K562 (cell line): ENCODE data around the gene SPPL2C. TPM values are rescaled to one million over a fixed set of nuclear protein-coding genes. Genes with fewer than 3 reads are reported as not detected.
A peak's percentile ranks its signal among the peaks of the same experiment; 100 is the strongest.

Experiments used
- ATAC-seq: fragments of 200-7000 bp; cut with Tn5 transposase; 3 replicates; pipeline ENCODE4 v1.9.1; 2020; ENCODE audit warnings: moderate library complexity
- BruUV-seq: library from RNA; stranded (reverse); fragments of 400-500 nt; replicated peaks from 2 replicates; lab custom pipeline; 2021; lab: Mats Ljungman, UMichigan
- CTCF ChIA-PET: fragments of 300-600 bp; formaldehyde crosslinking; extraction: SDS; loops from one replicate; lab custom pipeline; 2021; ENCODE audit warnings: low intra/inter-chr PET ratio; lab: Yijun Ruan, JAX
- POLR2A ChIA-PET: fragments of 300-600, 350-650 bp; sonication (Branson Sonifier 250); formaldehyde crosslinking; extraction: SDS; loops from one replicate; lab custom pipeline; 2021; ENCODE audit warnings: antibody characterized with exemption, inconsistent platforms; lab: Yijun Ruan, JAX
- DNase-seq, 4 experiments: peaks; one replicate each; pipeline versions ENCODE4 v3.0.0 to v3.0.0-alpha.2; 2011 to 2018; ENCODE audit warnings: low spot score in 3 of 4, mixed read lengths in 3 of 4; ENCODE audit errors: extremely low read depth in 1 of 4
- FAIRE-seq: peaks from 2 replicates; lab custom pipeline; 2011; peaks lifted over from hg19 to GRCh38; lab: Jason Lieb, UNC
- H2AFZ ChIP-seq: 2 replicates; pipeline ENCODE4 v1.6.0; 2011; ENCODE audit warnings: low read depth, low read length, control low read depth, inconsistent platforms
- H3K27ac ChIP-seq: fragments of 200-600 bp; 3 replicates; pipeline ENCODE4 v1.8.0; 2011; ENCODE audit warnings: low read depth, mild to moderate bottlenecking, control low read depth, inconsistent platforms, low read length, moderate library complexity, mixed read lengths; ENCODE audit errors: extremely low read depth
- H3K27me3 ChIP-seq, 2 experiments: fragments of 300-600 bp in 1 of 2; 2 replicates in 1 of 2; 3 replicates in 1 of 2; pipeline versions ENCODE4 v1.6.0 to v1.8.0; 2011; ENCODE audit warnings: inconsistent platforms in 2 of 2, low read length in 2 of 2, mild to moderate bottlenecking in 1 of 2, mixed read lengths in 1 of 2, moderate library complexity in 1 of 2; ENCODE audit not compliant: control insufficient read depth in 2 of 2, insufficient read depth in 2 of 2
- H3K36me3 ChIP-seq: fragments of 300-600 bp; 3 replicates; pipeline ENCODE4 v1.8.0; 2011; ENCODE audit warnings: mild to moderate bottlenecking, low read length, inconsistent platforms; ENCODE audit not compliant: control insufficient read depth, insufficient read depth
- H3K4me1 ChIP-seq, 2 experiments: fragments of 200-600 bp in 1 of 2; replicated peaks in 1 of 2; 2 replicates in 1 of 2; 3 replicates in 1 of 2; pipeline versions ENCODE4 v1.5.1 to v1.8.0; 2011; ENCODE audit warnings: inconsistent platforms in 2 of 2, low read length in 2 of 2, mild to moderate bottlenecking in 1 of 2, mixed read lengths in 1 of 2, moderate library complexity in 1 of 2; ENCODE audit not compliant: control insufficient read depth in 2 of 2, insufficient read depth in 2 of 2
- H3K4me2 ChIP-seq: 2 replicates; pipeline ENCODE4 v1.6.1; 2011; ENCODE audit warnings: low read length, control low read depth, inconsistent platforms, mixed read lengths; ENCODE audit not compliant: insufficient read depth
- H3K4me3 ChIP-seq: fragments of 200-600 bp; sonication (generic), shearing (Covaris generic); 2 replicates; pipeline ENCODE4 v1.5.1; 2016; ENCODE audit warnings: control low read depth, inconsistent platforms
- H3K79me2 ChIP-seq: fragments of 200-600 bp; 3 replicates; pipeline ENCODE4 v1.8.0; 2011; ENCODE audit warnings: low read length, inconsistent platforms; ENCODE audit not compliant: control insufficient read depth, insufficient read depth
- H3K9ac ChIP-seq, 2 experiments: 2 replicates each; pipeline versions ENCODE4 v1.6.0 to v1.6.1; 2011; ENCODE audit warnings: low read depth in 2 of 2, low read length in 2 of 2, control low read depth in 1 of 2, inconsistent platforms in 1 of 2, mild to moderate bottlenecking in 1 of 2, mixed read lengths in 1 of 2; ENCODE audit not compliant: insufficient read depth in 1 of 2
- H3K9me1 ChIP-seq: one replicate; pipeline ENCODE4 v1.6.0; 2011; ENCODE audit warnings: inconsistent platforms, mild to moderate bottlenecking, low read length, moderate library complexity; ENCODE audit not compliant: control insufficient read depth, insufficient read depth
- H3K9me3 ChIP-seq: replicated peaks from 2 replicates; pipeline ENCODE4 v1.5.1; 2011; ENCODE audit warnings: low read depth, low read length, inconsistent platforms; ENCODE audit not compliant: control insufficient read depth, insufficient read depth
- H4K20me1 ChIP-seq: replicated peaks from 2 replicates; pipeline ENCODE4 v1.6.1; 2011; ENCODE audit warnings: low read length, inconsistent platforms, mixed read lengths; ENCODE audit not compliant: control insufficient read depth, insufficient read depth
- ERF ChIP-seq: fragments of 450-650 bp; formaldehyde crosslinking; IDR thresholded peaks from 2 replicates; pipeline ENCODE4 v1.4.0; 2020; ENCODE audit warnings: mild to moderate bottlenecking, mixed read lengths
- ZBTB8A ChIP-seq: fragments of 450-650 bp; IDR thresholded peaks from 2 replicates; pipeline ENCODE4 v1.6.1; 2018; ENCODE audit warnings: mild to moderate bottlenecking, moderate library complexity; ENCODE audit not compliant: partially characterized antibody
- ZNF174 ChIP-seq: fragments of 250-450 bp; sonication (Bioruptor Pico); IDR thresholded peaks from 2 replicates; pipeline ENCODE4 v1.4.0; 2020; ENCODE audit warnings: mild to moderate bottlenecking
- ZNF780A ChIP-seq: fragments of 250-450 bp; sonication (Bioruptor Pico); IDR thresholded peaks from 2 replicates; pipeline ENCODE4 v1.5.0; 2021; ENCODE audit warnings: mild to moderate bottlenecking
- ZZZ3 ChIP-seq: fragments of 450-650 bp; IDR thresholded peaks from 2 replicates; pipeline ENCODE4 v1.6.1; 2016; ENCODE audit warnings: antibody characterized with exemption, mild to moderate bottlenecking, moderate library complexity
- WGBS: fragments of 100-300 bp; shearing (Covaris generic); methylation state at CpG from one replicate; pipeline ENCODE4 v1.1.6; 2016; ENCODE audit warnings: low coverage, mixed read lengths; ENCODE audit not compliant: insufficient coverage; ENCODE audit errors: missing lambda C conversion rate; 5-methylcytosine and 5-hydroxymethylcytosine counted together
- in situ Hi-C: fragments of 300-500 bp; cut with MboI; formaldehyde crosslinking; loops from 4 replicates; pipeline ENCODE4 v1.15.0; 2018; ENCODE audit warnings: inconsistent platforms, mixed read lengths
- intact Hi-C: fragments of 100-400 bp; cut with micrococcal nuclease; formaldehyde crosslinking; loops from 2 replicates; pipeline ENCODE4 v1.14.2; 2022
- polyA plus RNA-seq, 8 experiments: library from polyadenylated mRNA; depleted of rRNA in 4 of 8; stranded (reverse) in 5 of 8; unstranded in 3 of 8; fragments of >200 nt; fragmentation: Nextera tagmentation in 2 of 8; fragmentation: Illumina TruSeq in 1 of 8; extraction: Ambion mirVana in 2 of 8; extraction: Trizol in 1 of 8; gene quantifications; 2 replicates each; pipeline versions ENCODE4 v1.2.1 to v1.2.3, GENCODE V29; 2011 to 2014; ENCODE audit warnings: inconsistent platforms in 1 of 8, missing spikeins in 1 of 8
- total RNA-seq, 7 experiments: library from RNA; depleted of rRNA in 6 of 7; stranded (reverse); fragments of >200 nt in 6 of 7; fragmentation: Illumina TruSeq in 2 of 7; extraction: Trizol in 2 of 7; gene quantifications; 2 replicates each; pipeline versions ENCODE4 v1.2.1 to v1.2.3, GENCODE V29; 2011 to 2021; ENCODE audit warnings: low replicate concordance in 1 of 7
- TF ChIP-seq, protein P1 (sequence below): sonication (generic); formaldehyde crosslinking; IDR thresholded peaks from 2 replicates; pipeline ENCODE4 v1.8.0; 2022; ENCODE audit warnings: mild to moderate bottlenecking, low read depth, missing genetic modification reagents
- TF ChIP-seq, protein P2 (sequence below): sonication (generic); formaldehyde crosslinking; IDR thresholded peaks from 2 replicates; pipeline ENCODE4 v1.8.1; 2023; ENCODE audit warnings: mild to moderate bottlenecking, missing genetic modification reagents, moderate library complexity
- TF ChIP-seq, protein P3 (sequence below): sonication (generic); formaldehyde crosslinking; IDR thresholded peaks from 2 replicates; pipeline ENCODE4 v1.8.0; 2022; ENCODE audit warnings: mild to moderate bottlenecking, missing genetic modification reagents

The SPPL2C gene
- total and polyA plus RNA-seq, 9 of the 15 experiments (the other 6 are each of a cell fraction or from before 2014, with no cell fraction given): not detected

DNA sequence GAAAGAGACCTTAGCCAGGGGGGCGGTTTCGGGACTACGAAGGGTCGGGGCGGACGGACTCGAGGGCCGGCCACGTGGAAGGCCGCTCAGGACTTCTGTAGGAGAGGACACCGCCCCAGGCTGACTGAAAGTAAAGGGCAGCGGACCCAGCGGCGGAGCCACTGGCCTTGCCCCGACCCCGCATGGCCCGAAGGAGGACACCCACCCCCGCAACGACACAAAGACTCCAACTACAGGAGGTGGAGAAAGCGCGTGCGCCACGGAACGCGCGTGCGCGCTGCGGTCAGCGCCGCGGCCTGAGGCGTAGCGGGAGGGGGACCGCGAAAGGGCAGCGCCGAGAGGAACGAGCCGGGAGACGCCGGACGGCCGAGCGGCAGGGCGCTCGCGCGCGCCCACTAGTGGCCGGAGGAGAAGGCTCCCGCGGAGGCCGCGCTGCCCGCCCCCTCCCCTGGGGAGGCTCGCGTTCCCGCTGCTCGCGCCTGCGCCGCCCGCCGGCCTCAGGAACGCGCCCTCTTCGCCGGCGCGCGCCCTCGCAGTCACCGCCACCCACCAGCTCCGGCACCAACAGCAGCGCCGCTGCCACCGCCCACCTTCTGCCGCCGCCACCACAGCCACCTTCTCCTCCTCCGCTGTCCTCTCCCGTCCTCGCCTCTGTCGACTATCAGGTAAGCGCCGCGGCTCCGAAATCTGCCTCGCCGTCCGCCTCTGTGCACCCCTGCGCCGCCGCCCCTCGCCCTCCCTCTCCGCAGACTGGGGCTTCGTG, 49.5 kb downstream of the SPPL2C start, which contains the start of gene MAPT:
TSS of gene MAPT (plus strand) at position 533 of the 763 bp plus-strand sequence. CDS start 67,784 bp downstream, outside the sequence.
- H3K79me2 ChIP-seq: no peaks in the 10 kb centered on the region
- ChIA-PET POLR2A (interaction anchor here (0.6 kb wide), 1 partner anchor 204 kb away, joined by 4 read pairs; no protein-coding TSS in a partner anchor), CTCF (interaction anchor here (0.6 kb wide), 1 partner anchor 109 kb away, joined by 4 read pairs; no protein-coding TSS in a partner anchor)
- intact Hi-C loops (no loop called here), in situ Hi-C loops (no loop called here)
- peaks cover 4% of the 10 kb centered on the region for H3K9me3 ChIP-seq
- H3K4me3 ChIP-seq: peak within 1 kb of the TSS; percentile 59
- 0 out of 2 replicates have a peak, but pooled peaks cover 4% of the 10 kb centered on the region for H4K20me1 ChIP-seq
- WGBS: 24% methylated on average over 38 of the region's 97 CpGs
- H2AFZ ChIP-seq: peak within 1 kb of the TSS; percentile 100
- H3K9me1 ChIP-seq: no peaks in the 10 kb centered on the region
- peak within 1 kb of the TSS; percentile 76 for H3K4me2 ChIP-seq
- ATAC-seq (peak; percentile 99), FAIRE-seq (peak; percentile 91), DNase-seq (peak; percentile 93 to 97 (median 96))
- BruUV-seq: no TSS peak
- peaks cover 5 to 38% of the 10 kb centered on the region in 2 experiments; a peak in 3 of 5 replicates for H3K4me1 ChIP-seq
- no peaks in the 10 kb centered on the region for H3K36me3 ChIP-seq
- peaks cover 23 to 49% of the 10 kb centered on the region in 2 experiments; a peak in 4 of 5 replicates for H3K27me3 ChIP-seq
- H3K27ac ChIP-seq: peak within 1 kb of the TSS; percentile 72
- H3K9ac ChIP-seq: peak within 1 kb of the TSS; percentile 48 to 91
- TF ChIP-seq, protein P1, sequence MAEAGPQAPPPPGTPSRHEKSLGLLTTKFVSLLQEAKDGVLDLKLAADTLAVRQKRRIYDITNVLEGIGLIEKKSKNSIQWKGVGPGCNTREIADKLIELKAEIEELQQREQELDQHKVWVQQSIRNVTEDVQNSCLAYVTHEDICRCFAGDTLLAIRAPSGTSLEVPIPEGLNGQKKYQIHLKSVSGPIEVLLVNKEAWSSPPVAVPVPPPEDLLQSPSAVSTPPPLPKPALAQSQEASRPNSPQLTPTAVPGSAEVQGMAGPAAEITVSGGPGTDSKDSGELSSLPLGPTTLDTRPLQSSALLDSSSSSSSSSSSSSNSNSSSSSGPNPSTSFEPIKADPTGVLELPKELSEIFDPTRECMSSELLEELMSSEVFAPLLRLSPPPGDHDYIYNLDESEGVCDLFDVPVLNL (CRISPR knock-in tag): 0 out of 2 replicates have a peak, but pooled peaks have one; percentile 29
- no peak for TF ChIP-seq ZBTB8A
- TF ChIP-seq ZNF174 (CRISPR knock-in tag): no peak
- no peak for TF ChIP-seq ZZZ3
- TF ChIP-seq, protein P2, sequence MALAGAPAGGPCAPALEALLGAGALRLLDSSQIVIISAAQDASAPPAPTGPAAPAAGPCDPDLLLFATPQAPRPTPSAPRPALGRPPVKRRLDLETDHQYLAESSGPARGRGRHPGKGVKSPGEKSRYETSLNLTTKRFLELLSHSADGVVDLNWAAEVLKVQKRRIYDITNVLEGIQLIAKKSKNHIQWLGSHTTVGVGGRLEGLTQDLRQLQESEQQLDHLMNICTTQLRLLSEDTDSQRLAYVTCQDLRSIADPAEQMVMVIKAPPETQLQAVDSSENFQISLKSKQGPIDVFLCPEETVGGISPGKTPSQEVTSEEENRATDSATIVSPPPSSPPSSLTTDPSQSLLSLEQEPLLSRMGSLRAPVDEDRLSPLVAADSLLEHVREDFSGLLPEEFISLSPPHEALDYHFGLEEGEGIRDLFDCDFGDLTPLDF: no peak
- TF ChIP-seq ZNF780A (CRISPR knock-in tag): no peak
- TF ChIP-seq ERF: 0 out of 2 replicates have a peak, but pooled peaks have one; percentile 11
- TF ChIP-seq, protein P3, sequence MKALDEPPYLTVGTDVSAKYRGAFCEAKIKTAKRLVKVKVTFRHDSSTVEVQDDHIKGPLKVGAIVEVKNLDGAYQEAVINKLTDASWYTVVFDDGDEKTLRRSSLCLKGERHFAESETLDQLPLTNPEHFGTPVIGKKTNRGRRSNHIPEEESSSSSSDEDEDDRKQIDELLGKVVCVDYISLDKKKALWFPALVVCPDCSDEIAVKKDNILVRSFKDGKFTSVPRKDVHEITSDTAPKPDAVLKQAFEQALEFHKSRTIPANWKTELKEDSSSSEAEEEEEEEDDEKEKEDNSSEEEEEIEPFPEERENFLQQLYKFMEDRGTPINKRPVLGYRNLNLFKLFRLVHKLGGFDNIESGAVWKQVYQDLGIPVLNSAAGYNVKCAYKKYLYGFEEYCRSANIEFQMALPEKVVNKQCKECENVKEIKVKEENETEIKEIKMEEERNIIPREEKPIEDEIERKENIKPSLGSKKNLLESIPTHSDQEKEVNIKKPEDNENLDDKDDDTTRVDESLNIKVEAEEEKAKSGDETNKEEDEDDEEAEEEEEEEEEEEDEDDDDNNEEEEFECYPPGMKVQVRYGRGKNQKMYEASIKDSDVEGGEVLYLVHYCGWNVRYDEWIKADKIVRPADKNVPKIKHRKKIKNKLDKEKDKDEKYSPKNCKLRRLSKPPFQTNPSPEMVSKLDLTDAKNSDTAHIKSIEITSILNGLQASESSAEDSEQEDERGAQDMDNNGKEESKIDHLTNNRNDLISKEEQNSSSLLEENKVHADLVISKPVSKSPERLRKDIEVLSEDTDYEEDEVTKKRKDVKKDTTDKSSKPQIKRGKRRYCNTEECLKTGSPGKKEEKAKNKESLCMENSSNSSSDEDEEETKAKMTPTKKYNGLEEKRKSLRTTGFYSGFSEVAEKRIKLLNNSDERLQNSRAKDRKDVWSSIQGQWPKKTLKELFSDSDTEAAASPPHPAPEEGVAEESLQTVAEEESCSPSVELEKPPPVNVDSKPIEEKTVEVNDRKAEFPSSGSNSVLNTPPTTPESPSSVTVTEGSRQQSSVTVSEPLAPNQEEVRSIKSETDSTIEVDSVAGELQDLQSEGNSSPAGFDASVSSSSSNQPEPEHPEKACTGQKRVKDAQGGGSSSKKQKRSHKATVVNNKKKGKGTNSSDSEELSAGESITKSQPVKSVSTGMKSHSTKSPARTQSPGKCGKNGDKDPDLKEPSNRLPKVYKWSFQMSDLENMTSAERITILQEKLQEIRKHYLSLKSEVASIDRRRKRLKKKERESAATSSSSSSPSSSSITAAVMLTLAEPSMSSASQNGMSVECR (CRISPR knock-in tag): no peak
